HG03442 (cell line): ENCODE results near the gene RAB22A.
A peak's percentile ranks its signal among the peaks of the same experiment; 100 is the strongest.

Experiments used
- ATAC-seq: cut with Tn5 transposase; IDR thresholded peaks from one replicate; pipeline ENCODE4 v1.9.1; 2021; ENCODE audit warnings: mild to moderate bottlenecking, moderate library complexity; ENCODE audit not compliant: unreplicated experiment

Gene RAB22A, protein sequence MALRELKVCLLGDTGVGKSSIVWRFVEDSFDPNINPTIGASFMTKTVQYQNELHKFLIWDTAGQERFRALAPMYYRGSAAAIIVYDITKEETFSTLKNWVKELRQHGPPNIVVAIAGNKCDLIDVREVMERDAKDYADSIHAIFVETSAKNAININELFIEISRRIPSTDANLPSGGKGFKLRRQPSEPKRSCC

GRCh38 chr20:58309591-58310290 is at the start of gene RAB22A:
Gene RAB22A (plus strand): TSS chr20:58309715. CDS start chr20:58309977, 262 bp downstream.
- ATAC-seq, result peak; percentile 64

DNA sequence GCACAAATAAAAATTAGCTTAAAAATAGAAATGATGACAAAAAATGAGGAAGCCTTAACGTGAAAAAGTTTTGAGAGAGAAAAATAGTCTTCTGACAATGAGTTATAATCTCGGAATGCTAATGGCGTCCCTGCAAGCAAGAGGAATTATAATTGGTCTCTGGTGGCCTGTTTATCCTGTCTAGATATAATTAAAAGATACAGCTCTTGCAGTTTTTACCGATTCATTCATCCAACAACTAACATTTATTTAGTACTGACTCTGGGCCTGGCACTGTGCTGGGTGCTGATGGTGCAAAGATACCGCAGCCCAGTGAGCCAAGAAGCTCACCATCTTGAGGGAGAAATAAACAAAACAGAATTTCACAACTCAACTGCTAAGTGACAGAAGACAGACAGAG is 49.5 kb upstream of the RAB22A start:
- no peak for ATAC-seq

DNA sequence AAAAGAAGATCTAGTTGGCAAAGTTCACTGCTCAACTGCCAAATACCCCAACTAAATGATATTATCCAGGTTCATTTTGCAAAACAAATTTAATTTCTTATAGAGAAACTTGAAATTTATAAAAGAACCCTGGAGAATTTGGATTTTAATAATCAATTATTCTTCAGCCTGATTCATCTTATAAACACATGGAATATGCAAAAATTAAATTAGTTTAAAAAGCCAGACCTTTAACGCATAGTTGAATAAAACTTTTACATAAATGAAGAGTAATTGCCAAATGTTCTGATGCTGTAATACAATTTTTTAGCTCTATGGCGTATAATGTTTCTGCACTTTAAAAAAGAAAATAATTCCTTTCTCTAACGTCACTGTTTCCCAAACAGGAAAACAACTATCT is 47.9 kb upstream of the RAB22A start:
- no peak for ATAC-seq

- no peak for ATAC-seq
Measured at GRCh38 chr20:58264271-58264670, 45.2 kb upstream of the RAB22A start.

GRCh38 chr20:58267389-58268215 is 41.9 kb upstream of the RAB22A start:
- ATAC-seq, result no peak

- ATAC-seq, result no peak
Measured at GRCh38 chr20:58268421-58268821, 41.1 kb upstream of the RAB22A start.

DNA sequence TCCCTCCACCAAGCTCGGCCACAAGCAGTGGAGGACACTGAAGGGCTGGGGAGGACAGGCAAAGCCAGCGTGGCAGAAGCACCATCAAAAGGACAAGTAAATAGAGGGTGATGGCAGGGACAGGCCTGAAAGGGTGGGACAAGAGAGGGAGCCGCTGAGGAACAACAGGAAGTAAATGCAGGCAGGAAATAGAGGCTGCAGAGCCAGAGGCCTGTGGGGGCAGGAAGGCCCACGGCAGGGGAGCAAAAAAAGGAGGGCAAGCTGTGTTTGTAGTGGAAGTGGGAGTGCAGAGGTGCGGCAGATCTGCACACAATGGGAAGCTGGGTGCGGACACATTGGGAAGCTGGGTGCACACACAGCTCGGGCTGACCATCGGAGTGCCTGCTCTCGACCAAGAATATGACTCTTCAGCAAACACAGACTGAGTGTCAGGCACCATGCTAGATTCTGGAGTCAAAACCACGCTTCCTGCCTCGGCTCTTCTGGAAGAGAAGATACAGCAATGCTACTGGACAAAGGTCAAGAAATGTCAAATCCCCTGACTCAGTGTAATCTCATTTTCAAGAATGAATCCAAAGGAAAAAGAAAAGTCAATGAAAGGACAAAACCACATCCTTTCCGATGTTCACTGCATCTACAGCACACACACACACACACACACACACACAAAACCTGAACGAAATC is 40.4 kb upstream of the RAB22A start:
- ATAC-seq, result no peak

GRCh38 chr20:58271606-58272351 is 37.7 kb upstream of the RAB22A start:
- no peak for ATAC-seq

GRCh38 chr20:58274384-58274783 is 35.1 kb upstream of the RAB22A start:
- ATAC-seq, result no peak

GRCh38 chr20:58277107-58277506 is 32.4 kb upstream of the RAB22A start:
- ATAC-seq, result no peak

DNA sequence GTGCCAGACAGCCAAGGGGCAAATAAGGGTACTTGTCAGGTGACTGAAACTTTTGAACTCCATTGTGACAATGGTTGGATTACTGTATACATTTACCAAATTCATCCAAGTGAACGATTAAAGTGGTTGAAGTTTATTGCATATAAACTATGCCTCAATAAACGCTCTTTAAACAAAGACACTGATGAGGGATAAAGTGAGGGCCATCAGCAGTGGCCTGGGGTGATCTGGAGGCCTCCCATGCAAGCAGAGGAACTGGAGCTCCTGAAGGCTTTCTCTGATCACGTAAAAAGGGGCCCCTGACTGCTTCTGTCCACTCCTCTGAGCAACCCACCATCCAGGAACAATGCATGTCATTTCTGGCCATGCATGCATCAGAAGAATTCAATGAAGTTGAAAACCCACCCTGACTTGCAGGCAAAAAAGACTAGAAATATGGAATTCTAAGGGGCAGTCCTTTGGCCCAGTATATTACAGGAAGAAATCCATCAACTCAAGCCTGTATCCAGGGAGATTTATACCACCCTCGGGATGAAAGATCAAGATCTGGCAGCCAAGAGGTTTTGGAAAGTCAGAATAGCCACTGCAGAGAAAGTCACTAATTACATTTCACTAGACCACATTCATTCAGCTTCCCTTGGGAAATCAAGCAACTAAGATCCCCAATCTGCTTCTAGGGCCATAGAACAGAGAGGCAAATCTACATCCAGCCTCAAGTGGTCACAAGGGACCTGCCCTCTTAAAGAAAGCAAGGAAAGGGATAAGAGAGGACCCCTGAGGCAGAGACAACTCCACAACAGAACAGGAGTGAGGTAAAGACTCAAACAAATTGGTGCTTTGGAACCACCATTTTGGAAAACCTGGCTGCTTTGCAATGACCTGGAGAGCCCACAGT is 31.7 kb upstream of the RAB22A start:
- no peak for ATAC-seq

DNA sequence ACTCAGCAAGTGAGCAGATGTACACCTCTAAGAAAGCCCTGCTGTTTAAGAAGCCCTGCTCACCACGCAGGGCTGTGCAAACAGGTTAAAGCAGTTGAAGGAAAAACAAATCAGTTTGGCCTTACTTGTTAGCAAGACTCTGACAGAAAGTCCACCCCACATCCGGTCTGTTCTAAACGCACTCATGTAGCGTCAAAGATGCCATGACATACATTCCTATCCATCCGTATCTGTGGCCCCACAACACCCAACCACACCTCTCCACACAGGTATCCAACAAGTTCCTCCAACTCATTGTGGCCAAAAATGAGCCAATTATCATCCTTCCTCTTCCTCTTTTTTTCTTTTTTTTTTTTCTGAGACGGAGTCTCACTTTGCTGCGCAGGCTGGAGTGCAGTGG is 22.8 kb upstream of the RAB22A start:
- ATAC-seq, result no peak

DNA sequence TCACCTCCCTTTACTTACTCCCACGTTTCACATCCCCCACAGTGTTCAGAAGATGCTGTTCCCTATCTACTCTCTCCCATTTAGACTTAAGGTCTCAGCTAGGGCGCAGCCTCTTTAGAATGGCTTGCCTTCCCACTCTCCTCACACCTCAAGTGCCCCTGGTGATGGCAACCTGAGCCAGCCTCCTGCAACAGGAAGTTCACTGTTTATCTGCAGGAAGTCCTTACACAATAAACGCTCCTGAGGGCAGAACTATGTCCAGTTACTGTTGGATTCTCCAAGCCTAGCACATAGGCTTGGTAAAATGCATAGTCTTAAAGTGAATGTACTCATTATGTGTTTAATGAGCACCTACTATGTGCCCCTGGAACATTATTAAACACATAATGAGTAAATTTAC is 21.9 kb upstream of the RAB22A start:
- ATAC-seq, result no peak

- no peak for ATAC-seq
Measured at GRCh38 chr20:58289143-58289542, 20.4 kb upstream of the RAB22A start.

DNA sequence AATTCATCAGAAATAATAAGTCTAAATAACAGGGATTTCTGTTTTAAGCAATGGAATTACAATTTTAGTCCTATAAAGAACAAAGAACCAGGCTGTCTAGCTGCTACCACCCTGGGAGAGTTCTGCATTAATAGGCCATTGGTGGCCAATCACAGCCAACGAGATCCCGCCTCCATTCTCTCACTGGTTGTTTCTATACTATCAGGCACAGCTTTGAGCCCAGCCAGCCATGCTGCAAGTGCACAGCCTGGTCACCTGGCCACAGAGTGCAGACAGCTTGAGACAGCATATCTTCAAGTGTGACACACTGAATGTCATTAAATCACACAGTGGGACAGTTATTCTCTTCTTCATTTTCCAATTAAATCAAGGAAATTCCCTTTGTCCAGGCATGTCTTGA is 16.1 kb upstream of the RAB22A start:
- no peak for ATAC-seq

DNA sequence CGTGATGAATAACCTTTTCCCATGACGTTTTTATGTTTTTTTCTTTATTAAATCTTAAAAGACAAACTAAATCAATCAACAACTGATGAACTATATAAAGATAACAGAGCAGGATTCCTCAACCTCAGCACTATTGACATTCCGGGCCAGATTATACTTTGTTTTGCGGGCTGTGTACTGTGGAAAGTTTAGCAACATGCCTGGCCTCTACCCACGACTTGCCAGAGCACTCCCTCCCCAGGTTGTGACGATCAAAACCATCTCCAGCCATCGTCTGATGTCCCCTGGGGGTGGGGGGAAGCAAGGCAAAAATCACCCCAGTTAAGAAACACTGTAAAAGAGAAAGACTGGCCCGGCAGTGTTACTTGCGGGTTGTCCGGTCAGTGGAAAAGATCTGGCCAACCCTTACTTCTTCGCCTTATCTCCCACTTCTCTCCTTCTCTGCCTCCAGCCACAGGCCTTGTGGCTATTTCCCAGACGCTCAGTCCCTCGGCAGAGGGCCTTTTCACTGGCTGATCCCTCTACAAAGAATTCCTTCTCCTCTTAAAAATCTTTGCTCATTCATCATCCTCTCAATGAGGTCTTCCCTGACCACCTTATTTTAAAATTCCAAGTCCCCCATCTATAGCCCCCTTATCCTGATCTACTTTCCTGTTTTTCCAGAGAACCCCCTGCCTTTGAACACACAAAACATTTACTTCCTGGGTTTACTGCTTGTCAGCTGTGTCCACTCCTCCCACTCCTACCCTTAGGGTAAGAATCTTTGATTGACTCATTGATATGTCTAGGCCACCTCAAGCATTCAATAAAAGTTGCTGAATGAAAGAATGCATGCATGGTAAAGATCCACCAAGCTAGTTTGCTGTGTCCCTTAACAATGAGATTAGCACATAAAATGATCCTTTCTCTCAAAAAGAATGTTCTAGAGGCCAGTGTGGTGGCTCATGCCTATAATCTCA is 14.7 kb upstream of the RAB22A start:
- ATAC-seq, result no peak

GRCh38 chr20:58296051-58296837 is 13.3 kb upstream of the RAB22A start:
- ATAC-seq, result no peak

- ATAC-seq, result no peak
Measured at GRCh38 chr20:58297394-58297793, 12.1 kb upstream of the RAB22A start.
